CD4-positive, alpha-beta T cell (primary cell): ENCODE measurements around the gene CD36. TPM values are rescaled to one million over a fixed set of nuclear protein-coding genes. Genes with fewer than 3 reads are reported as not detected.

Experiments
- ATAC-seq: fragments of 200-7000 bp; cut with Tn5 transposase; one replicate; pipeline ENCODE4 v1.10.0; 2022; ENCODE audit warnings: mild to moderate bottlenecking; ENCODE audit not compliant: poor library complexity
- CTCF ChIA-PET: fragments of 350-600 bp; sonication (Branson Sonifier 250); formaldehyde crosslinking; loops from one replicate; lab custom pipeline; 2021; ENCODE audit warnings: antibody characterized with exemption, inconsistent platforms; lab: Charles Lee
- POLR2A ChIA-PET: fragments of 350-600 bp; sonication (Branson Sonifier 250); formaldehyde crosslinking; loops from one replicate; lab custom pipeline; 2021; ENCODE audit warnings: antibody characterized with exemption, inconsistent platforms; lab: Charles Lee
- DNase-seq, 14 experiments: peaks; one replicate each; pipeline ENCODE4 v3.0.0-alpha.2; 2013 to 2020; ENCODE audit warnings: mixed read lengths in 2 of 14
- H3K27ac ChIP-seq, 2 donors: one replicate each; pipeline versions ENCODE4 v1.5.1 to v1.7.0; 2013; ENCODE audit warnings: low read length in 2 of 2, low read depth in 1 of 2, mild to moderate bottlenecking in 1 of 2
- H3K27me3 ChIP-seq, 2 experiments: 1 replicate in 1 of 2; 2 replicates in 1 of 2; pipeline versions ENCODE4 v1.6.1 to v1.7.0; 2013; ENCODE audit warnings: low read length in 2 of 2, control low read depth in 1 of 2, mild to moderate bottlenecking in 1 of 2, moderate library complexity in 1 of 2; ENCODE audit not compliant: insufficient read depth in 2 of 2, control insufficient read depth in 1 of 2
- H3K36me3 ChIP-seq: one replicate; pipeline ENCODE4 v1.6.1; 2013; ENCODE audit warnings: low read length, control low read depth; ENCODE audit not compliant: insufficient read depth
- H3K4me1 ChIP-seq: one replicate; pipeline ENCODE4 v1.6.1; 2013; ENCODE audit warnings: low read length, control low read depth; ENCODE audit not compliant: insufficient read depth
- H3K4me3 ChIP-seq: one replicate; pipeline ENCODE4 v1.5.1; 2013; ENCODE audit warnings: mild to moderate bottlenecking, low read length, moderate library complexity
- H3K9me3 ChIP-seq, 2 experiments: 1 replicate in 1 of 2; 2 replicates in 1 of 2; pipeline versions ENCODE4 v1.6.1 to v1.7.0; 2013; ENCODE audit warnings: low read length in 2 of 2, mild to moderate bottlenecking in 2 of 2, control low read depth in 1 of 2, moderate library complexity in 1 of 2; ENCODE audit not compliant: control insufficient read depth in 1 of 2, insufficient read depth in 1 of 2
- H3K27ac Mint-ChIP-seq: one replicate; pipeline ENCODE4 v1.8.0; 2020; ENCODE audit warnings: mixed read lengths
- H3K27me3 Mint-ChIP-seq: one replicate; pipeline ENCODE4 v1.8.0; 2021; ENCODE audit warnings: mixed read lengths
- H3K36me3 Mint-ChIP-seq: one replicate; pipeline ENCODE4 v1.8.0; 2021; ENCODE audit warnings: low read depth, mixed read lengths
- H3K4me1 Mint-ChIP-seq: one replicate; pipeline ENCODE4 v1.8.0; 2021; ENCODE audit warnings: low read depth, mixed read lengths
- H3K4me3 Mint-ChIP-seq: one replicate; pipeline ENCODE4 v1.8.0; 2020; ENCODE audit warnings: mild to moderate bottlenecking, mixed read lengths
- H3K9me3 Mint-ChIP-seq: one replicate; pipeline ENCODE4 v1.8.0; 2020; ENCODE audit warnings: mixed read lengths
- intact Hi-C, 2 experiments: fragments of 100-400 bp; cut with DNase I in 1 of 2; cut with micrococcal nuclease in 1 of 2; formaldehyde crosslinking; loops; one replicate each; pipeline versions ENCODE4 v1.15.1 to v1.9.0; 2023 to 2025; cut with DNase I, micrococcal nuclease
- total RNA-seq, 174 experiments: library from RNA in 2 of 174; stranded (reverse) in 2 of 174; gene quantifications; one replicate each; pipeline ENCODE4 v1.2.3 and lab custom pipeline; 2021 to 2026
- TF ChIP-seq, protein P1 (sequence below): fragments of 200-600 bp; IDR thresholded peaks from one replicate; pipeline ENCODE4 v1.8.0; 2022; ENCODE audit warnings: antibody characterized with exemption, mild to moderate bottlenecking

Gene CD36
- total RNA-seq, 2 experiments from 2014 or later, result 1.4 to 1.7 TPM

DNA sequence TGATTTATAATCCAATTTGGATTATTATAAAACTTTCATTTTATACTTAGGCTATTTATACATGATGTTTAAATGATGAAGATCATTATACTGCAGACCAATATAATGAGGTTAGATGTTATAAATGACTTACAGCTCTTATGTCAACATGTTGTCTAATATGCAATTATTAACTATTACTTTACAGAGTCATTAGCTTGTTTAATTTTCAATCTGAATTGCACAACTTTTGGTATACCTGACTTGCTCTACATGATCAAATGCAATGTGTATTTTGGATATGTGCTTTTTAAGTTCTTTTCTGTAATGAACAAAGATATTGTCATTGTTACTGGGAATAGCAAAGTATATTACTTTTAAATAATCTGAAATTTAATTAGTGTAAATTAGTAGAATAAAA is 569 bp downstream of the CD36 start:
- H3K4me1 Mint-ChIP-seq, result no peaks in the 10 kb centered on the region
- CTCF ChIA-PET, result interaction anchor here (0.6 kb wide), 1 partner anchor 113 kb away, joined by 3 read pairs; no protein-coding TSS in a partner anchor
- Histone ChIP-seq H3K27ac (no peak overlapping the region), H3K4me3 (peak overlapping the region; percentile 19), H3K9me3 (no peaks in the 10 kb centered on the region), H3K4me1 (no peaks in the 10 kb centered on the region), H3K36me3 (no peaks in the 10 kb centered on the region), H3K27me3 (no peaks in the 10 kb centered on the region)
- DNase-seq (no peak), ATAC-seq (no peak)
- TF ChIP-seq, protein P1, sequence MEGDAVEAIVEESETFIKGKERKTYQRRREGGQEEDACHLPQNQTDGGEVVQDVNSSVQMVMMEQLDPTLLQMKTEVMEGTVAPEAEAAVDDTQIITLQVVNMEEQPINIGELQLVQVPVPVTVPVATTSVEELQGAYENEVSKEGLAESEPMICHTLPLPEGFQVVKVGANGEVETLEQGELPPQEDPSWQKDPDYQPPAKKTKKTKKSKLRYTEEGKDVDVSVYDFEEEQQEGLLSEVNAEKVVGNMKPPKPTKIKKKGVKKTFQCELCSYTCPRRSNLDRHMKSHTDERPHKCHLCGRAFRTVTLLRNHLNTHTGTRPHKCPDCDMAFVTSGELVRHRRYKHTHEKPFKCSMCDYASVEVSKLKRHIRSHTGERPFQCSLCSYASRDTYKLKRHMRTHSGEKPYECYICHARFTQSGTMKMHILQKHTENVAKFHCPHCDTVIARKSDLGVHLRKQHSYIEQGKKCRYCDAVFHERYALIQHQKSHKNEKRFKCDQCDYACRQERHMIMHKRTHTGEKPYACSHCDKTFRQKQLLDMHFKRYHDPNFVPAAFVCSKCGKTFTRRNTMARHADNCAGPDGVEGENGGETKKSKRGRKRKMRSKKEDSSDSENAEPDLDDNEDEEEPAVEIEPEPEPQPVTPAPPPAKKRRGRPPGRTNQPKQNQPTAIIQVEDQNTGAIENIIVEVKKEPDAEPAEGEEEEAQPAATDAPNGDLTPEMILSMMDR, result no peak
- no peaks in the 10 kb centered on the region for H3K9me3 Mint-ChIP-seq
- no peak overlapping the region for H3K27ac Mint-ChIP-seq
- H3K4me3 Mint-ChIP-seq, result no peak overlapping the region
- H3K36me3 Mint-ChIP-seq, result no peaks in the 10 kb centered on the region
- H3K27me3 Mint-ChIP-seq, result no peaks in the 10 kb centered on the region
- POLR2A ChIA-PET, result no interaction called here
- intact Hi-C loops, result no loop called here

DNA sequence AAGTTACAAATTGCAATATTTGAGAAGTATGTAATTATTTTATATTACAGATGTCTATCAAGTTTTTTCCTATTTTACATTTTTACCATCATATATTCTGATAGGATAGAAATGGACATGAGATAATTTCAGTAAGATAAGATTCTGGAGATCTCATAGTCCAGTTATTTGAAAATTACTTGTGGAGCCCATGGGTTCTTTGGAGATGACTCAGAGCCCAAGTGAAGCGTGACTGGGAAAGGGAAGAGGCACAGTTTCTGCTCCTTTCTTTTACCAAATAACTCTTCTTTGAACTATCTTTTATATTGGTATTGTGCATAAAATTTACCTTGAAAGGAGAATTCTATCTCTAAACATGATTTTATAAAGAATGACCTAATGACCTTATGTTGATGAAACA is 2.4 kb downstream of the CD36 start:
- ChIA-PET POLR2A (no interaction called here), CTCF (no interaction called here)
- intact Hi-C loops, result no loop called here
- H3K4me1 Mint-ChIP-seq, result no peaks in the 10 kb centered on the region
- no peaks in the 10 kb centered on the region for H3K27me3 ChIP-seq
- no peak for ATAC-seq
- TF ChIP-seq, protein P1, result no peak
- H3K27me3 Mint-ChIP-seq, result no peaks in the 10 kb centered on the region
- no peak overlapping the region for H3K27ac Mint-ChIP-seq
- no peak overlapping the region for H3K4me3 ChIP-seq
- no peaks in the 10 kb centered on the region for H3K9me3 Mint-ChIP-seq
- no peaks in the 10 kb centered on the region for H3K36me3 ChIP-seq
- DNase-seq, result peak in 2 of 14 experiments; percentile 21 to 27
- no peaks in the 10 kb centered on the region for H3K36me3 Mint-ChIP-seq
- H3K9me3 ChIP-seq, result no peaks in the 10 kb centered on the region
- no peak overlapping the region for H3K27ac ChIP-seq
- H3K4me3 Mint-ChIP-seq, result no peak overlapping the region
- H3K4me1 ChIP-seq, result no peaks in the 10 kb centered on the region

DNA sequence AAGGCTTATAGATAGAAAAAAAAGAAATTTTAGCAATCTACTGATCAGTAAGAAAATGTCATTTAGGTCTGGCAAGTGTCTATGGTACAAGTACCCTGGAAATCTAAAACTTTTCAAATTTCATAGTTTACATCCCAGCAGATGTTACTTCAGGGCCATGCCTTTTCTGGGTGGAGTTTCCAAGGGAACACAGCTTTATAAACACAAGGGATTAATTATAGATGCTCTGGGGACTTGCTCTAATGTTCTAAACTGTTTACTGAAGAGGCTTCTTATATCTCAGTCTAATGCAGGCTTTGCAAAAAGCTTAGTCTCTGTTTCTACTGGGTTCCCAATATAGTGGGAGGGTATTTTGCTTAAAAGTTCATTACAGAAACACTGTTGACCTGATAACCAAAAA is 3.1 kb downstream of the CD36 start:
- DNase-seq (no peak), ATAC-seq (no peak)
- no peak overlapping the region for H3K4me3 ChIP-seq
- Mint-ChIP-seq H3K27me3 (no peaks in the 10 kb centered on the region), H3K4me3 (no peak overlapping the region), H3K9me3 (no peaks in the 10 kb centered on the region), H3K27ac (no peak overlapping the region), H3K4me1 (no peaks in the 10 kb centered on the region), H3K36me3 (no peaks in the 10 kb centered on the region)
- TF ChIP-seq, protein P1, result no peak
- H3K27me3 ChIP-seq, result no peaks in the 10 kb centered on the region
- no peaks in the 10 kb centered on the region for H3K36me3 ChIP-seq
- ChIA-PET CTCF (interaction anchor here (0.7 kb wide), 1 partner anchor 45 kb away, joined by 3 read pairs; no protein-coding TSS in a partner anchor), POLR2A (no interaction called here)
- no peak overlapping the region for H3K27ac ChIP-seq
- no peaks in the 10 kb centered on the region for H3K9me3 ChIP-seq
- no peaks in the 10 kb centered on the region for H3K4me1 ChIP-seq
- intact Hi-C loops, result no loop called here
